AG10803 (cell line): ENCODE results near the gene TNC.

Experiments used
- DNase-seq: peaks from one replicate; pipeline ENCODE4 v3.0.0; 2010; ENCODE audit warnings: low read depth
- H3K4me3 ChIP-seq: 2 replicates; pipeline ENCODE4 v1.5.1; 2011; ENCODE audit warnings: mild to moderate bottlenecking, low read length, control low read depth
- CTCF ChIP-seq: conservative IDR thresholded peaks from 2 replicates; pipeline ENCODE4 v1.5.1; 2011; ENCODE audit warnings: mild to moderate bottlenecking, low read length, control low read depth, inconsistent platforms

Gene TNC

GRCh38 chr9:115106642-115107041, 11.3 kb downstream of the TNC start:
- DNase-seq = peak; percentile 46
- TF ChIP-seq CTCF = no peak
- H3K4me3 ChIP-seq = no peak overlapping the region

GRCh38 chr9:115106001-115106400, 12.0 kb downstream of the TNC start:
- TF ChIP-seq CTCF = no peak
- no peak overlapping the region for H3K4me3 ChIP-seq
- no peak for DNase-seq

- H3K4me3 ChIP-seq = no peak overlapping the region
- peak; percentile 94 for DNase-seq
- TF ChIP-seq CTCF = no peak
Measured at GRCh38 chr9:115104908-115105307, 13.0 kb downstream of the TNC start.

GRCh38 chr9:115103746-115104477, 14.0 kb downstream of the TNC start:
- DNase-seq = peak; percentile 66
- TF ChIP-seq CTCF = no peak
- no peak overlapping the region for H3K4me3 ChIP-seq

GRCh38 chr9:115099901-115100300, 18.1 kb downstream of the TNC start:
- TF ChIP-seq CTCF = no peak
- peak; percentile 53 for DNase-seq
- H3K4me3 ChIP-seq = no peak overlapping the region

DNA sequence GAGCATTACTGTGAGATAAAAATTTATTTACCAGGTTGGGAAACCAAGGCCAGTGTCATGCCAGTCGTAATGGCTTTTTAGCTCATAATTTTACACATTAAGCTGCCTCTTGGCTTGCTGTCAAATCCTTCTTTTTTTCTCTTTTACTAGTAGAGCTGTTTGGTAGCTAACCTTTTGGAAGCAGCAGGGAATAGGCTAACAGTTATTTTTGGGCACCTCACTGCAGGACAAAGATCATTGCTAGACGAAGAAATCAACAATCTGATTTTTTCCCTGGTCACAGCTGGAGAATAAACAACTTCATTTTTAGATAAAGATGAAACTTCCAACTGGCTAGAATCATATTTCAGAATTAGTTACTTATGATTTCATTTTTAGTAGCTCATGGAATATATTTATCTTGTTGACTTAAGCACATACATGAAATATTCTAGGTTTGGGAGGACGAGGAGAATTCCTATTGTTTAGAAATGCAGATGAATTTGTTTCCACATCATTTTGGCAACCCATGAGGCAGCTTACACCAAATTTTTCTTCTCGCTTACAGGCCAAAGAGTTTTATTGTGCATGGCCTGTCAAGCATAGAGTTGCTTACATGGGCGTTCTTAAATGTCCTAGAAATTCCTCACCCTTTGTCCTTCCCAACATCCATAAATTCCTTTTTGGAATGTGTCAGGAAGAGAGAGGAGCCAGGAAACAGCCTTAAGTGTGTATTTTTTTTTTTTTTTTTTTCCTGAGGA, 19.6 kb downstream of the TNC start:
- H3K4me3 ChIP-seq = no peak overlapping the region
- no peak for TF ChIP-seq CTCF
- peak; percentile 92 for DNase-seq

GRCh38 chr9:115093520-115093919, 24.4 kb downstream of the TNC start:
- no peak for DNase-seq
- no peak for TF ChIP-seq CTCF
- H3K4me3 ChIP-seq = no peak overlapping the region
